GM21825 (cell line): ENCODE results near the gene SSUH2.
"Not testable (repeated sequence)": the region's sequence is repeated elsewhere in the genome, so short reads cannot be mapped to it uniquely, and the experiment has no call there.

Experiments
- ATAC-seq: cut with Tn5 transposase; IDR thresholded peaks from one replicate; pipeline ENCODE4 v1.9.1; 2021; ENCODE audit warnings: mild to moderate bottlenecking, moderate library complexity; ENCODE audit not compliant: unreplicated experiment

SSUH2 gene

DNA sequence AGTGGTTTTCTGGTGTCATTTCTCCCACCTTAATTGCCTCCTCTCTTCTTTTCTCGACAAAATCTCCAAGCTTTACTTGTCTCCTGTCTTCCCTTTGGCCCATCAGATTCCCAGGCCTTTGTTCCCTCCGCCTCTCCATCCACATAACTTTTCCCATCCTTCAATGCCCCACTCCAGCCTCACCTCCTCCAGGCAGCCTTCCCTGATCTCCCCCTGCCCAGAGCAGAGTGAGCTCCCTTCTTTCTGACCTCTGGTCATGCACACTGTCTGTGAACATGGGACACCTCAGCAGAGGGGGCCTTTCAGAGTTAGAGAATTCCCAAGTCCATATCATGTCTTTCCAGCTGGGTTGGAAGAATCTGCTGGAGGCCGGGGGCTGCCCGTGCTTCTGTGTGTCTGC, 14.6 kb upstream of the SSUH2 start:
- ATAC-seq = no peak

GRCh38 chr3:8658306-8659212, 14.0 kb upstream of the SSUH2 start:
- ATAC-seq = peak; percentile 95

GRCh38 chr3:8657804-8658305, 13.3 kb upstream of the SSUH2 start:
- no peak for ATAC-seq

- no peak for ATAC-seq
Measured at GRCh38 chr3:8656240-8656639, 11.6 kb upstream of the SSUH2 start.

DNA sequence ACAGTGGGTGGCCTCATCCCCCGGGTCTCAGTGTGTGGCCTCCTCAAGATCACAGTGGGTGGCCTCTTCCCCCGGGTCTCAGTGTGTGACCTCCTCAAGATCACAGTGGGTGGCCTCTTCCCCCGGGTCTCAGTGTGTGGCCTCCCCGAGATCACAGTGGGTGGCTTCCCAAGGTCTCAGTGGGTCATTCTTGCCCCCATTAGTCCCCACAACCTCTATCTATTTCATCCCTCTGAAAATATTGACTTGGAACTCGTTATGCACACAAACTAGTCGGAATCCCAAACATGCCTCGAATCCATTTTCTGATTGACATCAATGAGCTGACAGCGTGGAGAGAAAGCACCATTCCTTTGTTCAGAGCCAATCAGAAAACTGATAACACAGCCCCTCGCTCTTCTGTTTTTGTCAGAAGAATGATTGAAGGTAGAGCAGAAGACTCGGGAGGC, 10.8 kb upstream of the SSUH2 start:
- ATAC-seq = no peak

- not testable (repeated sequence) for ATAC-seq
Measured at GRCh38 chr3:8654572-8655329, 10.2 kb upstream of the SSUH2 start.

DNA sequence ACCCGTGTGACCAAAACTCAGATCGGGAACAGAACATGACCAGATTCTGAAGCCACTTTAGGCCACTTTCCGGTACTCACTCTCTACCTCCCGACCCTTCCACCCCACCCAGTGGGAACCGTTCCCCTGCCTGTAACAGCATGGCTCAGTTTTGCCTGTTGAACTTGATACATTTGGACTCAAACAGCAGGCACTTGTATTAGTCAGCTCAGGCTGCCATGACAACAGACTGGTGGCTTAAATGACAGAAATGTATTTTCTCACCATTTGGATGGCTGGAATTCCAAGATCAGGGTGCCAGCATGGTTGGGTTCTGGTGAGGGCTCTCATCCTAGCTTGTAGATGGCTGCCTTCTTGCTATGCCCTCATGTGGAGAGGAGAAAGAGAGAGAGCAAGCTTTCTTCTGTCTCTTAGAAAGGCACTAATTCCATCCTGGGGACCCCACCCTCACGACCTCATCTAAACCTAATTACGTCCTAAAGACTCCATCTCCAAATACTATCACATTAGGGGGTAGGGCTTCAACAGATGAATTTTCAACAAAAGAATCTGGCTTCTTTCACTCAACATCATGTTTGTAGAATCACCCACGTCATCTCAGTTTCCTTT, 9.3 kb upstream of the SSUH2 start:
- ATAC-seq = no peak

DNA sequence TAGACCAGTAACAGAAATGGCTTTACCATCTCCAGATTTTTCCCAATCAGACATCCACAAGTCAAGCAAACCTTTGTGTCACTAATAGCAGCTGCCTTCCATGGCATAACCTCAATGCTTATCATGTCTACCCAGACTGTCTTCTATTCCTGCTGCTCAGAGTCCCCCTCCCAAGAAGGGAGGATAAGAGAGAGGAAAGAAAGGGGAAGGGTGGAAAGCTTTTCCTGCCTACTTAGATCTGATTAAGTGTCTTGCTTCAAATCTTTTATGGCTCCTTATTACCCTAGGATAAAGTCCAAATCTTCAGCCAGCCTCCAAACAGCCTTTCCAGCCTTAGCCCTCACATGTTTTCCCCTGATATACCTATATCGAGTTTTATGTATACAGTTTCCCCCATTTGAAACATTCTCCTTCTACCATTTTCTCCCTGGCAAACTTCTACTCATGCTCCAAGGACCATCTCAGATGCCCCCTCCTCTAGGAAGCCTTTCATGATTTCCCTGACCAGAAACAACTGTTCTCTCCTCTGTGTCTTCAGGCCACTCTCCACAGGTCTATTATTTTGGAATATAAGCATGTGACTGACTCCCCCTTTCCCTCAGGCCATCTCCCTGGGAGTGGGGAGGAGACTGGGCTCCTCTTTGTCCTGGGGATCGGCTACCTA, 7.9 kb upstream of the SSUH2 start:
- ATAC-seq = no peak

DNA sequence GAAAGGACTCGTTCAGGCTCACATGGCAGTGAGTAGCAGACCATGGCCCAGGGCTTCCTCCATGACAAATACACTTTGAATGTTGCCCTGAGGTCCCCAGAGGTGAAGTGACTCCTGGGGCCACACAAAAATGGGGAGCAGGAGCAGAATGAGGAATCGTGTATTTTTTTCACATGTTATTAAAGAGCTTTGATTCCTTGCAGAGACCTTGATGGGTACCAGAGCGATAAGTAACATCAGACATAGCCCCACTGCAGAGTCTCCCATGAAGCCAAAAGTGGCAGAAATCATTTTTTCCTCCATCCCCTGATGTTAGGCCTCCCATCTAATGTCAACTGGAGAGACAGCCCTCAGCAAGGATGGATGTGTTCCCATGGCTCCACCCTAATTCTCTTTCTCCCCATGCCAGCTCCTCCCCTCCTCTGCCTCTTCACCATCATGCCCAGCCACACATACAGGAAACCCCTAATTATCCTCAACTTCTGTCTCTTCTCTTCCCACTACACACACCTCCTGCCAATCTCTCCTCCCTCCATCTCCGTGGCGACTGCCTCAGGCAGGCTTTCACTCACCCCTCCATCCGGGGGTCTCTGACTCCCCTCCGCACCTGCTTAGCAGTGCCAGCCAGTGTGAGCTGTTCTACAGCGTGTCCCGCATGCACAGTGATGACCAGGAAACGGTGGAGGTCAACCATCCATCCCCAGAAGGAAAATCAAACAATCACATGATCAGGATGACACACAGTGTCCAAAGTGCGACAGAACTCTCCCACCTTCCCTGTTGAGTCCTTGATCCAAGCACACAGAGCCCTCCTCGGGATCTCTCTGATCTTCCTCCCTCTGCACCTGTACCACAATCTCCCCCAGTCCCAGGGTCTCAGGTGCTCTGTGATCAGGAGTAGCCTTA, 7.1 kb upstream of the SSUH2 start:
- ATAC-seq = no peak

GRCh38 chr3:8650583-8651416, 6.2 kb upstream of the SSUH2 start:
- no peak for ATAC-seq

- ATAC-seq = no peak
Measured at GRCh38 chr3:8649757-8650156, 5.2 kb upstream of the SSUH2 start.

DNA sequence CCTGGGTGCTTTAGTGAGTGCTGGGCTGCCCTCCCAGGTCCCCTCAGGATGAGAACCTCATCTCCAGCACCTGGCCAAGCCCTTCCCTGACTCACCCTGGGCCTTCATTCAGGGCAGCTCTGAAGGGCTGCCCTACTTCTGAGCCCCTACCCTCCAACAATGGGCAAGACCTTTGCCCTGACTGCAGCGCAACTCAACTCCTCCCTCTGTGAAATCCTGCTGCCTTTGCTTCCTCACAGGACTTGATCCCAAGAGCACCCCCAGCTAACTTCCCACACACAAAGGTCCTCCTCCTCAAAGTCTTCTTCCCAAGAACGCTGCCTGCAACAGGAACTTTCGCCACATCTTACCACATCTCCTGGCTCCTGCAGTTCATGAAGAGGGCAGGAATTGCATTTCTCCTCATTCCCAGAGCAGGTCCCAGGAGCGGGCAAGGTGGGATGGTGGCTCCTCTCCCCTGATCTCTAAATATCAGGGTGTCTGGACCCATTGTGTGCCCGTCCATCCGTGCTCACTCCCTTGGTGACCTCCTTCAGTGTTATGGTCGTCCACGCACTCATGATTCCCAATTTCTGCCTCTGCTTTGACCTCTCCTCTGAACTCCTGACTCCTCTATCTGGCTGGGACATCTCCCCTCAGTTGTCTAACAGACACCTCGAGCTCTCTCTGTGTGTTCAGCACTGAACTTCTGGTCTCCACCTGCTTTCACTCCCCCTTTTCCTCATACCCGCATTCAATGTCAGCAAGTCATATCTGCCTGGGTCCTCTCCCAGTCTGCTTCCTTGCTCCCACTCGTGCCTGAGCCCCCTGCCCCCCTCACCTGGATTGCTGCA, 4.5 kb upstream of the SSUH2 start:
- ATAC-seq = no peak

GRCh38 chr3:8647137-8647985, 2.8 kb upstream of the SSUH2 start:
- ATAC-seq = no peak

DNA sequence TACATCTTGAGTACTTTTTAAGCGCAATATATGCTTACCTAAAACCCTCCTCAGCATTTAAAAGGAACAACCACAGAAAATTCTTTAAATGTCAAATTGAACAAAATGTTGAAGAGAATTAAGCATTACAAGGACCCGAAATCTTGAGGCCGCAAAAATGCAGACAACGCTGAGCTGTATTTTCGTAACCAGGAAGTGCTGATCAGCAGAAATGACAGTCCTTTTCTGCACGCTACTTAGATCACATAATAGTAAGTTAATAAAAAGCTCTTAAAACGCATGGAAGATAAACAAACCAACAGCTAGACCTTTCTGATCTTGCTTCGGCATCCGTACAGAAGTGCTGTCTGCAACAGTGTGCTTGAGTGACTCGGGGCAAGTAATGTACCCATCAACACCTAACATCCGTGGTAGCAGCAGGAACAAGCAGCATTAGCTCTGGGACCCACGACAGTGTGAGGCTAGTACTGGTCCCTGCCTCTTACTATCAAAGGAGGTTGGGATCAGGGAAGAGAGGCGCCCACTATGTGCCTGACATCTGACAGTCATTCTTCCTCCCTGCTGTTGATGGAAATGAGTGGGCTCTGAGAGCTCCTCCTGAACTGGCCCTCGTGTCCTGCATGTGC, 1.8 kb upstream of the SSUH2 start:
- no peak for ATAC-seq

DNA sequence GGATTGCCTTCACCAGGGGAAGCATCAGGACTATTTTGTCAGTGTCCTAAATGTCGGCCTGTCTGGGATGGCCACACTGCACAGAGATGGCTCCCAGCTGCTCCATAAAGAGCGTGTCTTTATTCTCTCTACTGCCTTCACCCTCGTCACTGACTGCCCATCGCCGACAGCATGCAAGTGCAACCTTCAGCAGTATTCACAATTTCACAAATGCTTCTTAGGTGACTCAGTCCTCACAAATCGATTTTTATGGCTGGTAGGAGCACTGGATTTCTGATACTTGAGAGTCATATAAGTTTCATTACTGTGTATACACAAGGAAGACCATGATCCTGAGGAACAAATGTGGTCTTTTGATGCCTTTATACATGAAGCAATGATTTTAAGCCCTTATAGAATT, 1.1 kb upstream of the SSUH2 start:
- no peak for ATAC-seq

- no peak for ATAC-seq
Measured at GRCh38 chr3:8643693-8644365, 769 bp downstream of the SSUH2 start.
